Stimulated activated memory B cell treated with anti-CD40 and anti-IgM and Interleukin-4, amounts not matched to agents 10 μg/mL and 1 μg/mL and 100 μg/mL, for 72 hours (primary cell): ENCODE data around the gene MYRFL.
"Not testable (repeated sequence)": the region's sequence is repeated elsewhere in the genome, so short reads cannot be mapped to it uniquely, and the experiment has no call there.

Experiments
- ATAC-seq: fragments of 150-1000 bp; cut with Tn5 transposase; 2 replicates; pipeline ENCODE4 v1.10.0; 2021
- H3K27ac Mint-ChIP-seq: one replicate; pipeline ENCODE4 v1.8.0; 2022; ENCODE audit warnings: mild to moderate bottlenecking, mixed read lengths
- H3K27me3 Mint-ChIP-seq: one replicate; pipeline ENCODE4 v1.8.0; 2022; ENCODE audit warnings: mixed read lengths
- H3K36me3 Mint-ChIP-seq: one replicate; pipeline ENCODE4 v1.8.0; 2022; ENCODE audit warnings: mixed read lengths
- H3K4me1 Mint-ChIP-seq: one replicate; pipeline ENCODE4 v1.8.0; 2022; ENCODE audit warnings: mixed read lengths
- H3K4me3 Mint-ChIP-seq: one replicate; pipeline ENCODE4 v1.8.0; 2022; ENCODE audit warnings: mild to moderate bottlenecking, moderate library complexity, mixed read lengths
- H3K9me3 Mint-ChIP-seq: one replicate; pipeline ENCODE4 v1.8.0; 2022; ENCODE audit warnings: mixed read lengths

MYRFL gene

DNA sequence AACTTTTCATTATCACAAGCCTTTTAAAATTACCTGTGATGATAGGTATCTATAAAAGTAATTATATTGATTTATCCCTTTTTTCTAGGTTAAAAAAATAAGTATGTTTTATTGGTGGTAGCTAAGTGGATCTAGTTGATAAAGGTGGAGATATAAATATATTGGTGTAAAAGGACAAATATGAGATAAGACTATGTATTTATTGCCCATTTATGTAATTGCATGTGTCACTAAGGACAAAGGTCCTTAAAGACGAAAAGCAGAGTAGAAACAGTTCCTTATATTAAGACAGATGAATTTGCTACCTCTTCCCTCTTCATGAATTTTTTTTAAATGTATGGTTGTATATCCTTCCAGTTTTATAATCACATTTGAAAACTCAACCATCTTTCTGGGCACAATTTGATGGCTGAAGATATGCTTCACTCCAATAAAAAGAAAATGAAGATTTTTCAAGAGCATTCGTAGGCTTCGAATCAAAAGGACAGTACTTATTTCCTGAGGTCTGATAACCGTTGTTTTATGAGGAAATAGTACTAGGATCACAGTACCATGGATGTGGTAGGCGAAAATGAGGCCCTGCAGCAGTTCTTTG, at the start of gene MYRFL:
MYRFL (plus strand) TSS at position 262 of the 595 bp plus-strand sequence; CDS start at position 553, 291 bp downstream.
- no peak for ATAC-seq
- H3K27ac Mint-ChIP-seq = no peak within 1 kb of the TSS
- H3K4me1 Mint-ChIP-seq = no peaks in the 10 kb centered on the region
- H3K4me3 Mint-ChIP-seq = no peak within 1 kb of the TSS
- H3K36me3 Mint-ChIP-seq = no peaks in the 10 kb centered on the region
- no peaks in the 10 kb centered on the region for H3K27me3 Mint-ChIP-seq
- H3K9me3 Mint-ChIP-seq = no peaks in the 10 kb centered on the region

GRCh38 chr12:69779928-69780327, 45.1 kb upstream of the MYRFL start:
- Mint-ChIP-seq H3K36me3 (peaks cover 52% of the 10 kb centered on the region), H3K9me3 (peaks cover 7% of the 10 kb centered on the region), H3K27ac (no peak overlapping the region), H3K4me3 (no peak overlapping the region), H3K27me3 (no peaks in the 10 kb centered on the region), H3K4me1 (peaks cover 6% of the 10 kb centered on the region)
- ATAC-seq = no peak

- Mint-ChIP-seq H3K4me1 (peaks cover 6% of the 10 kb centered on the region), H3K9me3 (peaks cover 7% of the 10 kb centered on the region), H3K27me3 (no peaks in the 10 kb centered on the region), H3K4me3 (no peak overlapping the region), H3K27ac (no peak overlapping the region), H3K36me3 (peaks cover 78% of the 10 kb centered on the region)
- no peak for ATAC-seq
Observed at GRCh38 chr12:69783365-69783764, 41.7 kb upstream of the MYRFL start.

- Mint-ChIP-seq H3K4me3 (no peak overlapping the region), H3K27me3 (no peaks in the 10 kb centered on the region), H3K27ac (no peak overlapping the region), H3K9me3 (peaks cover 19% of the 10 kb centered on the region), H3K4me1 (no peaks in the 10 kb centered on the region), H3K36me3 (peaks cover 86% of the 10 kb centered on the region)
- ATAC-seq = no peak
Observed at GRCh38 chr12:69789351-69789750, 35.7 kb upstream of the MYRFL start.

DNA sequence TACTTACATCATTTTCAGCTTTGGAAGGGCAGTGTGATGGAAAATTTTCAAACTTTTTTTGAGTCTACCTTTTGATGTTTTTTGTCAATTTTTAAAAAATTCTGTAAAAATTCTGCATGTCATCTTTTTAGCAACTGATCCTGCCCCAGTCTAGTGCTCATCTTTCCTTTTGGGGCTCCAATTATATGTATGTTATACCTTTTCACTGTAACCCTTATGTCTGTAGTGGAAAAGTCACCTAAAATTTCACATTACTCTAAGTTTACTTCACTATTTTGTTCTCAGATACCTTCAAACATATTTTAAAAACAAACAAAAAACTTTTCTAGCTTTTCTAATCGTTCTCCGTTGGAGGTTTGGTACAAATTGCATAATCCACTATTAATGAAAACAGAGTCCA, 32.5 kb upstream of the MYRFL start:
- Mint-ChIP-seq H3K36me3 (peaks cover 83% of the 10 kb centered on the region), H3K27ac (no peak overlapping the region), H3K9me3 (peaks cover 19% of the 10 kb centered on the region), H3K4me1 (no peaks in the 10 kb centered on the region), H3K27me3 (no peaks in the 10 kb centered on the region), H3K4me3 (no peak overlapping the region)
- no peak for ATAC-seq

GRCh38 chr12:69807101-69807897, 17.7 kb upstream of the MYRFL start:
- not testable (repeated sequence) for H3K27me3 Mint-ChIP-seq, ATAC-seq, H3K27ac Mint-ChIP-seq, H3K4me3 Mint-ChIP-seq, H3K4me1 Mint-ChIP-seq
- Mint-ChIP-seq H3K9me3 (peaks cover 17% of the 10 kb centered on the region), H3K36me3 (peaks cover 84% of the 10 kb centered on the region)

DNA sequence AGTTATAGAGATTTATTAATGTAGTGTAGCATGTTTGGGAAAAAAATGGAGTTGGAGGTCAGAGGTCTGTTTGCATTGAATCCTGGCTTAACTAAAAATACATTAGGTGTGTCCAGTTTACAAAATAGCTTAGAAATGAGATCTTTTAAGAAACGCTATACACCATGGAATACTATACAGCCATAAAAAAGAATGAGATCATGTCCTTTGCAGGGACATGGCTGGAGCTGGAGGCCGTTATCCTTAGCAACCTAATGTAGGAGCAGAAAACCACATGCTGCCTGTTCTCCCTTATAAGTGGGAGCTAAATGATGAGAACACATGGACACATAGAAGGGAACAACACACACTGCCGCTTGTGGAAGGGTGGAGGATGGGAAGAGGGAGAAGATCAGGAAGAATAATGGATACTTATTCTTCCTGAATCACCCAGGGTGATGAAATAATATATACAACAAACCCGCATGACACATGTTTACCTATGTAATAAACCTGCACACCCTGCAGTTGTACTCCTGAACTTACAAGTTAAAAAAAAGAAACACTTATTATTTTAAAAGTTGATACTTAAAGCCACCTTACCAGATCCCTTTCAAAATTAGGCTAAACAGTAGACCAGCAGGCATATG, 14.0 kb upstream of the MYRFL start:
- Mint-ChIP-seq H3K4me3 (no peak overlapping the region), H3K36me3 (peaks cover 86% of the 10 kb centered on the region), H3K9me3 (peaks cover 14% of the 10 kb centered on the region), H3K27ac (no peak overlapping the region), H3K27me3 (no peaks in the 10 kb centered on the region), H3K4me1 (no peaks in the 10 kb centered on the region)
- no peak for ATAC-seq

DNA sequence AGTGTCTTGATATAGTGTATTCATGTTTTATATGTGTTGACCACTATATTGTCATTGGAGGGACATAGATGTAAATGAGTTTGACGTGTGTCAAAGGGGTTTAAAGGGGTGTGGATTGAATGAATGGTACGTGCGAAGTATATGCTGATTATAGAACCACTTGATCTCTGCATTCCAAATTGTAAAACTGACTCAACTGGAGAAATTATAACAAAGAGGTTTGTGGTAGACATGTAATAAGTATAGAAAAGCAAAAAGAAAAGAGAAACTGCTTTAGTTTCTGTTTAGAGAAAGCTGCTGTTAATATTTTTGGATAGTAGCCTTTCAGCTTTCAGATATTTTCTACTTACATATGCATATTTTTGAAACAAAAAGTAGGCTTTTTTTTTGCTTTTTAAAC, 8.9 kb upstream of the MYRFL start:
- Mint-ChIP-seq H3K9me3 (no peaks in the 10 kb centered on the region), H3K4me3 (no peak overlapping the region), H3K27ac (no peak overlapping the region), H3K36me3 (peaks cover 41% of the 10 kb centered on the region), H3K27me3 (no peaks in the 10 kb centered on the region), H3K4me1 (no peaks in the 10 kb centered on the region)
- ATAC-seq = no peak

DNA sequence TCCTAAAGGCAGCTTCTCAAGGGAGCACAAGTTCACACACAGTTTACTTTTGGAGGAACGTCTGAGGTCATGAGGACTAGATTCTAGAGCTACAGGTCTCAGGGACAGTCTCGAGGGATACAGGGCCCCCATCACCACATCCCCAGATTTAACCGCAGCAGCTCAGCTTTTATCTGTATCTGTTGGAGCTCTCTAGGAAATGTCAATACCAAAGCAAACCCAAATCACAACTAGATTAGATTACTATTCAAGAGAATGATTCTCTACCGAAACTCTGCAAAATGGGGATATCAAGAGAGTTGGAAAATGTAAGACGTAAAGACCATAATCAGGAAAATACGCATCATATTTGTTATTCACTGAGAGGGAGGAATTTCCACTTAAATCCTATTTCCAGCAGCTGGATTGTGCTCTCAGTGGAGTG, 4.0 kb upstream of the MYRFL start:
- Mint-ChIP-seq H3K9me3 (no peaks in the 10 kb centered on the region), H3K4me1 (no peaks in the 10 kb centered on the region), H3K36me3 (peaks cover 2% of the 10 kb centered on the region), H3K27me3 (no peaks in the 10 kb centered on the region), H3K27ac (no peak overlapping the region), H3K4me3 (no peak overlapping the region)
- no peak for ATAC-seq

GRCh38 chr12:69821456-69822159, 3.4 kb upstream of the MYRFL start:
- no peak overlapping the region for H3K27ac Mint-ChIP-seq
- H3K36me3 Mint-ChIP-seq = no peaks in the 10 kb centered on the region
- H3K4me1 Mint-ChIP-seq = no peaks in the 10 kb centered on the region
- ATAC-seq = no peak
- H3K4me3 Mint-ChIP-seq = no peak overlapping the region
- H3K9me3 Mint-ChIP-seq = no peaks in the 10 kb centered on the region
- H3K27me3 Mint-ChIP-seq = no peaks in the 10 kb centered on the region

DNA sequence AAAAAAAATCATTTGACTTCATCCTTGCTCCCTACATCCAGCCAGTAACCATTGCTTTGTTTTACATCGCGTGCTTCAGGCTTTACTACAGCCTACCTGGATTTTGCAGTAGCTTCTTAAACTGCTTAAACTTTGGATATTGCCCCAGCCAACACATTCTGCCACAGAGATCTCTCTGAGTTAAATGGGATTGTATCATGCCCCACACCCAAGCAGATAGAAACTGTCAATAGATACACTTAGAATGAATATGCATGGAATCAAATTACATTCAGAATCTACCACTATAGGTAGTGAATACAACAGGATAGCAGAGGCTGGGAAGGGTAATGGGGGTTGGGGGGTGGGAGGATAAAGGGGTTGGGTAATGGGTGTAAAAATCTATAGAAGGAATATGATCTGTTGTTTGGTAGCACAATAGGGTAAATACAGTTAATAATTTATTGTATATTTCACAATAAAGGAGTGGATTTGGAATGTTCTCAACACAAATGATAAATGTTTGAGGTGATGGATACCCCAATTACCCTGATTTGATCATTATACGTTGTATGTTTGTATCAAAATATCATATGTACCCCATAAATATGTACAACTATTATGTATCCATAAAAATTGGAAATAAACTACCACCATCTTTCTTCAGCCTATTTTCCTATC, 2.7 kb upstream of the MYRFL start:
- Mint-ChIP-seq H3K36me3 (no peaks in the 10 kb centered on the region), H3K27me3 (no peaks in the 10 kb centered on the region), H3K27ac (no peak overlapping the region), H3K4me1 (no peaks in the 10 kb centered on the region), H3K4me3 (no peak overlapping the region), H3K9me3 (no peaks in the 10 kb centered on the region)
- no peak for ATAC-seq

GRCh38 chr12:69824028-69824427, 999 bp upstream of the MYRFL start:
- Mint-ChIP-seq H3K9me3 (no peaks in the 10 kb centered on the region), H3K27ac (no peak overlapping the region), H3K4me3 (no peak overlapping the region), H3K4me1 (no peaks in the 10 kb centered on the region), H3K27me3 (no peaks in the 10 kb centered on the region), H3K36me3 (no peaks in the 10 kb centered on the region)
- ATAC-seq = no peak

GRCh38 chr12:69828897-69829296, 3.9 kb downstream of the MYRFL start:
- H3K36me3 Mint-ChIP-seq = no peaks in the 10 kb centered on the region
- H3K9me3 Mint-ChIP-seq = no peaks in the 10 kb centered on the region
- no peak overlapping the region for H3K27ac Mint-ChIP-seq
- no peaks in the 10 kb centered on the region for H3K4me1 Mint-ChIP-seq
- no peak for ATAC-seq
- peaks cover 17% of the 10 kb centered on the region for H3K27me3 Mint-ChIP-seq
- no peak overlapping the region for H3K4me3 Mint-ChIP-seq

DNA sequence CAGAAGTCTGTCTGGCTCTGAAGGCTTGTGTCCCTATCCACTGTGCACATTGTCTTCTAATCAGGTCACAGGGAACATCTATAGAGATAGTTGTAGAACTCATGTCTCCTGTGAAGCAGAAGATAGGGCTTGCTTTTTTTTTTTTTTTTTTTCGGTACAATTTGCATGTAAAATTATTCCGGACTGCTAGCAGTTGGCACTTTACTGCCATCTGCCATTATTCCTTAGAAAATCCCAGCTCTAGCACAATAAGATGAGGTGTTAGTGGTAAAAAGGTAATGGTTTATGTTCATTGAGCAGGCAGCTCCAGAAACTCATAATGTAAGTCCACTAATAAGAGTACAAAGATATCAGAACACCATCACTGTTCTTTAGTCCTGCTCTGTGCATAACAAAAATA, 8.7 kb downstream of the MYRFL start:
- ATAC-seq = no peak

GRCh38 chr12:69834147-69834546, 9.1 kb downstream of the MYRFL start:
- H3K27me3 Mint-ChIP-seq = peaks cover 17% of the 10 kb centered on the region
- H3K27ac Mint-ChIP-seq = no peak overlapping the region
- no peaks in the 10 kb centered on the region for H3K36me3 Mint-ChIP-seq
- no peak overlapping the region for H3K4me3 Mint-ChIP-seq
- no peaks in the 10 kb centered on the region for H3K9me3 Mint-ChIP-seq
- ATAC-seq = no peak
- no peaks in the 10 kb centered on the region for H3K4me1 Mint-ChIP-seq

More for the DNA sequence above, 8.7 kb downstream of the MYRFL start:
- H3K27me3 Mint-ChIP-seq = peaks cover 17% of the 10 kb centered on the region
- H3K27ac Mint-ChIP-seq = no peak overlapping the region
- H3K4me1 Mint-ChIP-seq = no peaks in the 10 kb centered on the region
- no peaks in the 10 kb centered on the region for H3K9me3 Mint-ChIP-seq
- no peaks in the 10 kb centered on the region for H3K36me3 Mint-ChIP-seq
- no peak overlapping the region for H3K4me3 Mint-ChIP-seq
